NT2/D1 (cell line): ENCODE data around the gene BICC1.

Experiments used
- DNase-seq: peaks from one replicate; pipeline ENCODE4 v3.0.0-alpha.2; 2011; ENCODE audit warnings: low read depth, low spot score
- H3K27me3 ChIP-seq: 2 replicates; pipeline ENCODE4 v1.6.0; 2011; ENCODE audit warnings: mild to moderate bottlenecking; ENCODE audit not compliant: insufficient read length, insufficient read depth
- H3K36me3 ChIP-seq: 2 replicates; pipeline ENCODE4 v1.6.1; 2011; ENCODE audit warnings: mild to moderate bottlenecking, low read length, mixed read lengths; ENCODE audit not compliant: insufficient read depth, insufficient read length
- H3K4me1 ChIP-seq: 2 replicates; pipeline ENCODE4 v1.5.1; 2011; ENCODE audit not compliant: insufficient read depth, insufficient read length
- H3K4me3 ChIP-seq: 2 replicates; pipeline ENCODE4 v1.5.1; 2011; ENCODE audit warnings: low read depth; ENCODE audit not compliant: insufficient read length
- H3K9ac ChIP-seq: 2 replicates; pipeline ENCODE4 v1.6.0; 2011; ENCODE audit warnings: low read depth; ENCODE audit not compliant: insufficient read length
- H3K9me3 ChIP-seq: 2 replicates; pipeline ENCODE4 v1.5.1; 2011; ENCODE audit warnings: mild to moderate bottlenecking, low read length; ENCODE audit not compliant: insufficient read depth
- SUZ12 ChIP-seq: IDR thresholded peaks from 2 replicates; pipeline ENCODE4 v1.6.1; 2011; ENCODE audit not compliant: insufficient read length, insufficient read depth; ENCODE audit errors: extremely low read depth
- YY1 ChIP-seq: IDR thresholded peaks from 2 replicates; pipeline ENCODE4 v1.6.1; 2011; ENCODE audit not compliant: insufficient read length, insufficient read depth
- ZNF274 ChIP-seq: IDR thresholded peaks from 2 replicates; pipeline ENCODE4 v1.6.1; 2011; ENCODE audit warnings: mild to moderate bottlenecking, low read depth, low read length

Gene BICC1

DNA sequence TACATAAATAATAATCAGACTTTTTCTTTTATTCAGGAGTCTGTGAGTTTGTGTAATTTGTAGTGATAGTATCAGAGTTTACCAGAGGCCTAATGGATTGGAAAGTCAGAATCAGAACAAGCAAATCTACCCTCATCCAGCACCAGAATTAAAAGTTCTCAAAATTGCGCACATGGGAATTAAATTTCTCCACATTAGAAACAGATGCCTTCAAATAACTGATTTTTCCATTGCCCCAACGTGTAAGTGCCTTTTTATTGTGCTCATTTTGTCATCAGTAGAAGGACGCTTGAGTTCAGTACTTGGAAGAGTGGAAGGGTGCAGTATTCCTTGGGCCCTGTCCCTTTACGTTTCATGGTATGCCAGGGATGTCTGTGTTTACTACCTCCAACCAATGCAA, 32.8 kb downstream of the BICC1 start:
- H3K4me1 ChIP-seq = no peaks in the 10 kb centered on the region
- no peak for DNase-seq
- H3K27me3 ChIP-seq = no peaks in the 10 kb centered on the region
- TF ChIP-seq YY1 (no peak), SUZ12 (no peak), ZNF274 (no peak)
- no peak overlapping the region for H3K4me3 ChIP-seq
- no peaks in the 10 kb centered on the region for H3K9me3 ChIP-seq
- no peaks in the 10 kb centered on the region for H3K36me3 ChIP-seq
- no peak overlapping the region for H3K9ac ChIP-seq

DNA sequence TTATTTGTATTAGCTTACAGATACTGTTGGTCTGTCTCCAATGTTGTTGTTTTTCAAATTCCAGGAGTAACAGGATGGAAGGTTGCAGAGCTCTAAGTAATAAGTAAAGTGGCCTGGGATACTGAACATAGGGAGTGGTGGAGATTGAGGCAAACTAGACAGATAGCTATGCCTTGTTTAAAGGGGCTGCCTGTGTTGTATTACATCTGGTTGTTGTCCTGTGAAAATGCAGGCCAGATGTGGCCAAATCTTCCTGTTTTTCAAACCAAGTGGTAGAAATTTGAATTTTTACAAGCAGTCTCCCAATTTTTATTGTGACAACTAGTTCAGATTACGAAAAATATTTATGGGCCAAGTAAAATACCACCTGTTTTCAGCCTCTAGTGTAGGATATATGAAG, 33.5 kb downstream of the BICC1 start:
- TF ChIP-seq YY1 = no peak
- no peak for TF ChIP-seq ZNF274
- TF ChIP-seq SUZ12 = no peak
- no peak overlapping the region for H3K4me3 ChIP-seq
- H3K9me3 ChIP-seq = no peaks in the 10 kb centered on the region
- no peak overlapping the region for H3K9ac ChIP-seq
- no peaks in the 10 kb centered on the region for H3K4me1 ChIP-seq
- H3K27me3 ChIP-seq = no peaks in the 10 kb centered on the region
- no peaks in the 10 kb centered on the region for H3K36me3 ChIP-seq
- no peak for DNase-seq

- Histone ChIP-seq H3K27me3 (no peaks in the 10 kb centered on the region), H3K9me3 (no peaks in the 10 kb centered on the region), H3K9ac (no peak overlapping the region), H3K4me1 (no peaks in the 10 kb centered on the region), H3K4me3 (no peak overlapping the region), H3K36me3 (no peaks in the 10 kb centered on the region)
- DNase-seq = no peak
- TF ChIP-seq SUZ12 (no peak), YY1 (no peak), ZNF274 (no peak)
Measured at GRCh38 chr10:58546722-58547445, 34.2 kb downstream of the BICC1 start.

DNA sequence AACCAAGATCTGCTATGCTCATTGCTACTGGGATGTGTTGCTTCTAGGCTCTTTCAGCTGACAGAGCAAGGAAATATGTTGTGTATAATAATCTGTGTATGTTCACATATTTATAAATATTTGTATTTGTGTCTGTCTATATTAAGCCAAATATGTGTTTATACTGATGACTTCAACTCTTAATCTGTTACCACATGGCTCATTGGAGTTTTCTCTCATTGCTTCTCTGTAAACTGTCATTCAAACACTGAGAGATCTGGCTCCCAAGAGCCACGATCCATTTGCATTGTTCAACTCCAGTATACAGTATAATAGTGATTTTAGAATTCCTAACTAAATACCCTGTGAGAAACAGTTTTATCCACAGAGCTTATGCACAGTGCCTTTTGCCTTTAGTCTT, 35.3 kb downstream of the BICC1 start:
- H3K4me3 ChIP-seq = no peak overlapping the region
- no peaks in the 10 kb centered on the region for H3K36me3 ChIP-seq
- H3K27me3 ChIP-seq = no peaks in the 10 kb centered on the region
- TF ChIP-seq YY1 (no peak), SUZ12 (no peak), ZNF274 (no peak)
- DNase-seq = no peak
- no peaks in the 10 kb centered on the region for H3K9me3 ChIP-seq
- no peaks in the 10 kb centered on the region for H3K4me1 ChIP-seq
- no peak overlapping the region for H3K9ac ChIP-seq

DNA sequence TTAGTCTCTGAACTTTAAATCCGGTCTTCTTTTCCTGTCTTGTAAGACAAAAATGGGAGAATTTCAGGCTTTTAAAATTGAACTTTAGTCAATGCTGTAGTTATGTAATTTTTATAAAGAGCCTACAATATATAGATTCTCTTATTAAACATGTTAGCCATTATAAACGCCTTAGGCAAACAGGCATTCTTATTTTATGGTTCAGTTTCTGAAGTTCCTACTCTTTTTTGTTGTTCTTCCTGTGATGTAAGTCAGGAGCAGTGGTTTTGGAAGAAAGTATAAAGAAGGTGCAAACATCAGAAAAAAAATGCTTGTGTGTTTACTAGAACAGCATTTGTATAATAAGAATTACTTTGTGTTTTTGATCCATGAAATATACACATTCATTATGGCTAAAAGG, 41.6 kb downstream of the BICC1 start:
- DNase-seq = no peak
- H3K36me3 ChIP-seq = no peaks in the 10 kb centered on the region
- no peak overlapping the region for H3K4me3 ChIP-seq
- no peak overlapping the region for H3K9ac ChIP-seq
- H3K4me1 ChIP-seq = no peaks in the 10 kb centered on the region
- no peaks in the 10 kb centered on the region for H3K9me3 ChIP-seq
- TF ChIP-seq ZNF274 (no peak), SUZ12 (no peak), YY1 (no peak)
- H3K27me3 ChIP-seq = no peaks in the 10 kb centered on the region

DNA sequence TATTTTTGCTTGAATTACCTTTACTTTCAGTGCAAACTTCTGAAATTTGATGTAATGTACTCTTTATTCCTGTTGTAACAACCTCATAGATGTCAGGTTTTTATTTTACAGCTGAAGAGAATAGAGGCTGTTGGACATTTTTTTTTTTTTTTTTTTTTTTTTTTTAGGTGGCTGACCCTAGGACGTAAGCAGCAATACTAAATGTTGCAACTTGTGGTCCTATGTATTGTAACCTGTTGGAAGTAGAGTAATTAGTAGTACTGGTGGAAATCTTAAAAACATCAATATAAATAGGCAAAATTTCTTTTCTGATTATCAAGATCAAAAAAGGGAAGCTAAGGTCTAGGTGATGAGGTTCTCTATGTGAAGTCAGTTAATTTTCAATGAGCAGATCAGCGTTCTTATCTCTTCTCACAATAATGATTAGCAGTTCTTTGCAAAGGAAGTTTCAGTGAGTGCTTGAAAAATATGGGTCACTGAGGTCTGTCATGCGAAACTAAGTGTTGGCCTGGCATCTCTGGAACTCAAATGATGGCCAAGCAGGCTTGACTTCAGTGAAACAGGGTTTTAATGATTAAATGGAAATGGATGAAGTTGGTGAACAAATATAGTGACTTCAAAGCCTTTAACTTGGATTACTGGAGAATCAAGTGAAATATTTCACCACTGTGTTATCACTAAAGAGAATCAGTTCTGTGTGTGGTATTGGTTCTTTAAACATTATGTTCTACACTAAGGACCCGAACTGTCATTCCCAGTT, 42.7 kb downstream of the BICC1 start:
- TF ChIP-seq SUZ12 = no peak
- TF ChIP-seq ZNF274 = no peak
- TF ChIP-seq YY1 = no peak
- Histone ChIP-seq H3K4me1 (no peaks in the 10 kb centered on the region), H3K9ac (no peak overlapping the region), H3K27me3 (no peaks in the 10 kb centered on the region), H3K36me3 (no peaks in the 10 kb centered on the region), H3K4me3 (no peak overlapping the region), H3K9me3 (no peaks in the 10 kb centered on the region)
- DNase-seq = no peak

DNA sequence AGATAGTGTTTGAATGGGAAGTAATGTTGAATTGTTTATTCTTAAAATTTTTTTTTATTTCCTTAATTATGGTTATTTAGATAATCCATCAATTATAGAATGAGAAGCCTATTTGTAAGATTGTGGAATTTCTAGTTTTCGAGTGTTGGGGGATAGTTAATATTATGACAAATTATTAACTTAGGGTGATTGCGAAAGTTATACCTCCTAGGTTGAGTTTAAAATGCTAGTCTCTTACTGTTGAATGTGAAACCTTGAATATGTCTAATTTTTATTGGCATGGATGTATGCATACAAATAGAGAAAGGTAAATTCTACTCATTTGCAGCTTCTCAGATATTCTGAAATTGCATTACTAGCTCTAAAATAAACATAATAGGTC, 43.2 kb downstream of the BICC1 start:
- Histone ChIP-seq H3K4me3 (no peak overlapping the region), H3K9ac (no peak overlapping the region), H3K4me1 (no peaks in the 10 kb centered on the region), H3K9me3 (no peaks in the 10 kb centered on the region), H3K36me3 (no peaks in the 10 kb centered on the region), H3K27me3 (no peaks in the 10 kb centered on the region)
- DNase-seq = no peak
- no peak for TF ChIP-seq ZNF274
- TF ChIP-seq YY1 = no peak
- no peak for TF ChIP-seq SUZ12
